HG02970 (cell line): Measurements from ENCODE around the gene BIRC2.

Experiments
- ATAC-seq: cut with Tn5 transposase; IDR thresholded peaks from one replicate; pipeline ENCODE4 v1.9.1; 2021; ENCODE audit warnings: mild to moderate bottlenecking, moderate library complexity, moderate number of reproducible peaks; ENCODE audit not compliant: unreplicated experiment, low FRiP score

The BIRC2 gene

DNA sequence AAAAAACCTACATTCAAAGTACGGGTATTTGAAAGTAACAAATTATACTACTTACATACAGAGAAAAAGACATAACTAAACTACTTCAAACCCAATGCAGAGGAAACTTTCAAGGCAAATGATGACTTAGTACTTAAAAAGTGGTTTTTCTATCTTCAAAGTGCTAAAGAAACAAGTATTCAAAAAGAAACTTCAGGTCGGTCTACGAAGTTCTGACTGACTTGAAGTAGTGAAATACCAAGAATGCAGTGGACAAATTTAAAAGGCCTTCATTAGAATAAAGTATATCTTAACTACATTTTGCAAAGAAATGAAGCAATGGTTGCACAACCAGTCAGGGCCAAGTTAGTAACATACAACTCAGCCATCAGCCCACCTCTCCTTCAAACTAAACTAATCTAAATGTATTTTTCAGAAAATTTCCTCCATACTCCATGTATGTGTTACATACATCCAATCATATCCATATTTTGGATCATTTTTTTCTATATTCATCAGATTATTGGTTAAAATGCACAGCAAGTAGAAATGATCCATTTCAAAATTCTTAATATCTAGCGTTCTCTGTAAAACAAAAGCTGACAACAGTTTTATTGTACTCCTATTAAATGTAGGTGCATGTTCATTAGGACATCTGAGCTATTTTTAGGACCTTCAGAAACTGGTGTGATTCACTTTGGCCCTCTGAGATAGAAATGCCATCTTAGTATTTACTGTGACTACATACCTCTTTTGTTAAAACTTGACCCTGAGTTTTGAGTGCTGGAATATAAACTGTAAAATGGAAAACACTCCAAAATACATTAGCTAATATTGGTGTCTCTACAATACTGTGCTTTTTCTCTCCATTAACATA lies 49.9 kb downstream of the BIRC2 start:
- ATAC-seq: no peak

DNA sequence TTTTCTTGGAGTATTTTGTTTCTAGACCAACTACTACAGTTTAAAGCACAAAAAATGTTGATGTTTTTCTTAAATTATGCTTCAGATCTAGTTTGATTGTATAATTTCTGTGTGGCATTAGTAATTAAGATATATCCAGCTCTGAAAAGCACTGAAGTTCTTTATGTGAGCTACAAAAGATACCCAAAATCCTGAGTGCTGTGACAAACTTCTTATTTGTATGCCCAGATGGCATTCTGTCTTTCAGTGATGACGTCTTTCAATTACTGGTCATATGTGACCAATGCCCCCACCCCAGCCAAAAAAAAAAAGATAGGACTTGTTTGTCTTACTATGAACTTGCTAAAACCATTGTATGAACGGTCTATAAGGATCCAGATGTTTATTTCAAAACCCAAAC lies 51.3 kb downstream of the BIRC2 start:
- no peak for ATAC-seq

DNA sequence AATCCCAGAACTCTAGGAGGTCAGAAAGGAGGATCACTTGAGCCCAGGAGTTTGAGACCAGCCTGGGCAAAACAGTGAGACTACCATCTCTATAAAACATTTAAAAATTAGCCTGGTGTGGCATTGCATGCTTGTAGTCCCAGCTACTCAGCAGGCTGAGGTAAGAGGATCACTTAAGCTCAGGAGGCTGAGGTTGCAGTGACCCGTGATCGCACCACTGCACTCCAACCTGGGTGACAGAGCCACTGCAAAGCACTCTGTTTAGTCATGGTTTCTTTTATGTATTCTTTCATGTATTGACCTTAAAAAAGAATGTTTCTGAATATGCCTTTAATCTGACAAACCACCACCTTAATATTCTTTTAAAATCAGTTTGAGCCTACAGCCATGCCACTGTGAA lies 52.2 kb downstream of the BIRC2 start:
- ATAC-seq: no peak

DNA sequence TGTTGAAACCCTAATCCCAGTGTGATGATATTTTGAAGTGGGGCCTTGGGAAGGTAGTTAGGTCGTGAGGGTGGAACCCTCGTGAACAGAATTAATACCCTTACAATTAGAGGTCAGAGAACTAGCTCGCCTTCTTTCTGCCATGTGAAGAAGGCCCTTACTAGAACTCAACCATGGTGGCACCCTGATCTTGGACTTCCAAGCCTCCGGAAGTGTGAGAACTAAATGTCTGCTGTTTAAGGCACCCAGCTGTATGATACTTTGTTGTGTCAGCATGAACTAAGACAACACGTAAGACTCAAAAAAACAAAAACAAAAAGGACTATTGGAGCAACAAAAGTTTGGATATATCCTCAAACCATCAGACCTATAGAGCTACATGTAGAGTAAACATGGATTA lies 53.6 kb downstream of the BIRC2 start:
- no peak for ATAC-seq

DNA sequence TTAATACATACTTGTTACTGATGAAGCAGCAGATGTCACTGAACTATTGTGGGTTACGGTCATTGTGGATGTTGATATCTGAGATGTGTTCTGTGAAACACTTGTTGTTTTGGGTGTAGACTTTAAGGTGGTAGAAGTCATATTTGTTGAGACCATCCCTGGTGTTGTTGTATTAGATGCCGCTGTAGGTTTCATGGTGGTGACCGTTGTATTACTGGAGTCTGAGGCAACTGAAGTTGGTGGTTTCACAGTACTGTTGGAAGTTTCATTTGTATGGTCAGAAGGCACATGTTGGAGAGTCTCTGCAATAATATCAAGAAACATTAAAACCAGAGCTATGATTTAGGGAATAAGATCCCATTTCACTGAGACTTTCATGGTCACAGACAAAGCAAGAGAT lies 54.9 kb downstream of the BIRC2 start:
- ATAC-seq: no peak

DNA sequence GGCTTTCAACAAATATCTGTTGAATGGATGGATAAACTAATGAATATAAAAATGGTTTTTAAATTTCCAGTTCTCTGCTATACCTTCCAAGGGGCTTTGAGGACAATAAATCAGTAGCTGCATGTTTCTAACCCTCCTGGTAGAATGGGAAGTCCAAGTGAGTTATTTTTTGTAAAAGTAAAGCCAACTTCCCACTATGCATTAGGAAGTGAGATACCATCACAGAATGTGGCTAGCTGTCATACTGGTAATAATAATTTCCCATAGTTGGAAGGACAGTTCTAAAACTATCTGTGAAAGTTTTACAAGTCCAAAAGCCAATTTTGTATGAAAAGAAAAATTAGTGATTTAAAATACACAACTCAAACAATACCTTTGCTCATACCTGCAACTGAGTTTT lies 55.5 kb downstream of the BIRC2 start:
- ATAC-seq: no peak

DNA sequence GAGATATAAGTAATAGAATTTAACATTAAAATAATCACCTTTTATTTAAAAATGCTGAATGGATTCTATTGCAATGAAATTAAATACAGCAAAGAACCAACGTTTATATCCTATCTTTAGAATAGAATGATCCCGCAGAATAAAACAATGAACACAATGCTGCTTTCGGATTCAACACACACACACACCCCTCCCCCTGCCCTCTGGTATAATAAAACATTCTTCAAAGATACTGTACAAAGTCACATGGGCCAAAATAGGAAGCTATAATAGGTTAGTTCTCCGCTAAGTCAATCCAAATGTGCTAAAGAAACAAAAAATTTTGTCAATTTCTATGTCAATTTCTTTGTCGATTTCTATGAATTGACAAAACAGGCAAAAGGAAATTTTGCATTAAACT lies 58.5 kb downstream of the BIRC2 start:
- ATAC-seq: no peak

DNA sequence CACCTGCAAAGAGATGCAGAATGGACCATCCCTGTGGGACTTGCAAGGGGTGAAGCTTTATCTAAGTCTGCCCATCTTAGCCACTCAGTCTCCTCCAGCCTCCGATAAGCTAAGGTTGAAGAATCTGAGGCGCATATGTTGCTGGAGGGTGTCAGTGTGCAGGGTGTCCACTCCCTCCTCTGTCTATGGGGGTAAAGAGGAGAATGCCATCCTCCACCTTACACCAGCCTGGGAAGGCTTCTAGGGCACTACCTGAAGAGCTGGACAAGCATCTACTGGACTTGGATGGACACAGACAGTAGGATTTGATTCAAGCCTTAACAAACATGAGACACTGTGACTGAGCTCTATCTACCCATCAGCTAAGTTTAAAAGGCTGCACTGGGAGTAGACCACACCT lies 59.1 kb downstream of the BIRC2 start:
- no peak for ATAC-seq

DNA sequence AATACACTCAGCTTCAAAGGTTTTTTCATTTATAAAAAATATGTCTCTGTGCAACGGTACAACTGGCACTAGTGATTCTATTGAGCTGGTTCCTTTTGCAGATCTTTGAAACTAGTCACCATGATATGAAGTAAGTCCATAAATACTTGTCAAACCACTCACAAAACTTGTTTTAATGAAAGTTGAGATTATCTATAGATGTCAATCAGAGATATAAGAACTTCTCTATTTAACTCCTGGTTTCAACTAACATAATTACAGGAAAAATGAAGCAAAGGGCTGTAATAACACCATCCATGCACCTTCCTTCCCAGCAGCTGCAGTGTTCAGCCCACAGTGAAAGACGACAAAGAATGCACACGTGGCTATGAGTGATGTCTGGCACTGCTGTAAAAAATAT lies 60.9 kb downstream of the BIRC2 start:
- ATAC-seq: no peak

DNA sequence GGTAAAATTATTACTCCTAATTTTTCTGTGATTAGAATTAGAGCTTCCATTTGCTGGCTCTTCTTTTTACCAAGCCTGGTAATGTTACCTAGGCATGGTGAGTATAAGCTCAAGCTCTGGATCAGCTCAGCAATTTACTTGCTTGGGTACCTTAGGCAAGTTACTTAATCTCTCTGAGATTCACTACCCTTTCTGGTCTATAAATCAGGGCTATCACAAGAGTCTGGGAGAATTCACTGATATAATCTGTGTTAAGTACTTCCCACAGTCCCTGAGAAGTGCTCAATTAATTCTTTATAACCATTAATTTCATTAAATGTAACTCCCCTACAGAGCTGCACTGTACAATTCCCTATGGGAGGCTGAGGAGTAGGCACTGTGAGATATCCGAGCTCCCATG lies 61.3 kb downstream of the BIRC2 start:
- no peak for ATAC-seq

DNA sequence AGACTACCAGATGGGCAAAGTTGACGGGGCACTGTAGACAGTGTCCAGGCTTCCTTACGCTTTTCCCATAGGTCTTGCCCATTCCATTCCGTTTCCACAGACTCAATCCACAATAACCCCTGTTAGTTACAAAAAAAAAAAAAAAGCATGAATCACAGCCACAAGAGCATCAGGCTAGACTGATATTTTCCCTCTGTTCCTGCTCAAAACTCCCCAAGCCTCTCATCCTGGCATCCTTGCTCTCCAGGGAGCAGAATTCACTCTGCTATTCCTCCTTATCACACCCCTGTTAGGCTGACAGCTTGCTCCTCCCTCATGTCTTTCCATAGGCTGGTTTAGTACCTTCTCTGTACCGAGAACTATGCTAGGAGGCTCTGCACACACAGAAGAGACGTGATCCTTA lies 63.4 kb downstream of the BIRC2 start:
- no peak for ATAC-seq

DNA sequence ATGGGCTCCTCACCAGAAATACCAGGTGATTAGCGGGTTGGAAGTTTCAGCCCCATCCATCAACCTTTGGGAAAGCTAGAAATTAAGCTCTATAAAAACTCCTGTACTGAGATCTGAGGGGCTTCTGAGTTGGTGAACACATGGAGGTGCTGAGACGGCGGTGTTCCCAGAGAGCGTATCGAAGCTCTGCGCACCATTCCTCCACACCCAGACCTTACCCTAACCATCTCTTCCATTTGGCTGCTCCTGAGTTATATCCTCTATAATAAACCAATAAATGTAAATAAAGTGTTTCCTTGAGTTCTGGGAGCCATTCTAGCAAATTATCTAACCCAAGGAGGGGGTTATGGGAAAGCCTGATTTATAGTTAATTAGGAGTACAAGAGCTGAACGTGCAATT lies 64.1 kb downstream of the BIRC2 start:
- ATAC-seq: no peak

DNA sequence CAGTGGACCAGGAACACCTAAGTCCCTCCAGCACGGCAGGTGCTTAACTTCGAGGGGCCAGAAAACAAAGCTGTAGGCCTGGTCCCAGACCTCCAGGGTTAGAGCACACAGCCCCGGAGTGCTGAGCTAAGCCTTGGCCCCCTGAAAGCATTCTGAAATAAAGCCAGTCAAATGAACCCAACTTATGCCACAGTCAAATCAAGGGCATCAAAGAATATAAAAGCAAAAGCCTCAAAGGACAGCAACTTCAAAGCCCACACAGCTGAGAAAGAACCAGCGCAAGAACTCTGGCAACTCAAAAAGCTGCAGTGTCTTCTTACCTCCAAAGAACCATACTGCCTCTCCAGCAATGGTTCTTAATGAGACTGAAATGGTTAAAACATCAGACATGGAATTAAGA lies 66.5 kb downstream of the BIRC2 start:
- no peak for ATAC-seq

DNA sequence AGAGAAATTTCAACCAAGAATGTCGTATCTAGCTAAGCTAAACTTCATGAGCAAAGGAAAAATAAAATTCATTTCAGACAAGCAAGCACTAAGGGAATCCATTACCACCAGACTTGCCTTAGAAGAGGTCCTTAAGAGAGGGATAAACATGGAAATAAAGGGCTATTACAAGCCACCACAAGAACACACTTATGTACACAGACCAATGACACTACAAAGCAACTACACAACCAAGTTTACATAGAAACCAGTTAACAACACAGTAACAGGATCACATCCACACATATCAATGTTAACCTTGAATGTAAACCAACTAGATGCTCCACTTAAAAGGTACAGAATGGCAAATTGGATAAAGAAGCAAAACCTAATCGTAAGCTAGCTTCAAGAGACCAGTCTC lies 67.5 kb downstream of the BIRC2 start:
- no peak for ATAC-seq

DNA sequence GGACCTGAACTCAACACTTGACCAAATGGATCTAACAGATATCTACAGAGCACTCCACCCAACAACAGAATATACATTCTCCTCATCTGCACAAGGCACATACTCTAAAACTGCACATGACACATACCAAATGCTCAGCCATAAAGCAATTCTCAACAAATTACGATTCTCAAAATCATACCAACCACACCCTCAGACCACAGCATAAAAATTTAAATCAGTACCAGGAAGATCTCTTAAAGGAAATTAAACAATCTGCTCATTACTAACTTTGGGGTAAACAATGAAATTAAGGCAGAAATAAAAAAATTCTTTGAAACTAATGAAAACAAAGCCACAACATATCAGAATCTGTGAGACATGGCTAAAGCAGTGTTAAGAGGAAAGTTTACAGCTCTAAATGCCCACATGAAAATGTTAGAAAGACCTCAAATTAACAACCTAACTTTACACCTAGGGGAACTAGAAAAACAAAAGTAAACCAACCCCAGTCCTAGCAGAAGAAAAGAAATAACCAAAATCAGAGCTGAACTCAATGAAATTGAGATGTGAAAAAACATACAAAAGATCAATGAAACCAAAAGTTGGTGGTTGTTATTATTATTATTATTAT lies 68.4 kb downstream of the BIRC2 start:
- ATAC-seq: no peak

DNA sequence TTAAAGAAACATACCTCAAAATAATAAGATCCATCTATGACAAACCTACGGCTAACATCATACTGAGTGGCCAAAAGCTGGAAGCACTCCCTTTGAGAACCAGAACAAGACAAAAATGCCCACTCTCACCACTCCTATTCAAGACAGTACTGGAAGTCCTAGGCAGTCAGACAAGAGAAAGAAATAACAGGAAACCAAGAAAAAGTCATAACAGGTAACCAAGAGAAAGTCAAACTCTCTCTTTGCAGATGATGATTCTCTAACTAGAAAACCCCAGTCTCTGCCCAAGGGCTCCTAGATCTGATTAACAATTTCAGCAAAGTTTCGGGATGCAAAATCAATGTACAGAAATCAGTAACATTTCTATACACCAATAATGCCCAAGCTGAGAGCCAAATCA lies 70.0 kb downstream of the BIRC2 start:
- no peak for ATAC-seq

DNA sequence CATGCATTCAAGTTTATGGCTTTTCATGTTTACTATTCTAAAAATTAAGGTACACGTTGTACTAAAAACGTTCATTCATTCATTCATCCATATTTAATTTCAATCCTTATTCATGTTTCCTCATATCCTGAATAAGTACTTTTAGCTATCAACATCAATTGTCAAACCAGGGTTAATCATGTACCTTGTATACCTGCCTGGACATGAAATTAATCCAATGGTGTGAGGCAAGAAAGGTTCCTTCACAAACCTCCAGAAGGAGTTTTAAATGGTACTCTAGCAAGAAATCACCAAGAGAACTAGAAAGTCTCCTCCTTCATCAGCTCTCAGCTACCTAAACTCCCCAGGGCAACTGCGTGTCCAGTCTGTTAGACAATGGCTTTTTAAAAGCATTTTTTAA lies 72.2 kb downstream of the BIRC2 start:
- no peak for ATAC-seq

DNA sequence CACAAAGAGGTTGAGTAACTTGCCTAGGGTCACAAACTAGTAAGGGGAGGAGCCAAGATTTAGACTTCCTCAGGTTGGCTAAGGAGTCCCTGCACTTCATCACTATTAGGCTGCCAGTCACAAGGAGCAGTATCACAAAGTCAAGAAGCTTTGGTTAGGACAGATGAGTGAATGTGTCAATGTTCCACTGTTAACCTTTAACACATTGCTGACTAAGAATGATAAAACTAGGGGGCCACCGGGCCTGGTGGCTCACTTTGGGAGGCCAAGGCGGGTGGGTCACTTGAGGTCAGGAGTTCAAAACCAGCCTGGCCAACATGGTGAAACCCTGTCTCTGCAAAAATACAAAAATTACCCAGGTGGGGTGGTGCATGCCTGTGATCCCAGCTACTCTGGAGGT lies 73.5 kb downstream of the BIRC2 start:
- peak; percentile 67 for ATAC-seq

DNA sequence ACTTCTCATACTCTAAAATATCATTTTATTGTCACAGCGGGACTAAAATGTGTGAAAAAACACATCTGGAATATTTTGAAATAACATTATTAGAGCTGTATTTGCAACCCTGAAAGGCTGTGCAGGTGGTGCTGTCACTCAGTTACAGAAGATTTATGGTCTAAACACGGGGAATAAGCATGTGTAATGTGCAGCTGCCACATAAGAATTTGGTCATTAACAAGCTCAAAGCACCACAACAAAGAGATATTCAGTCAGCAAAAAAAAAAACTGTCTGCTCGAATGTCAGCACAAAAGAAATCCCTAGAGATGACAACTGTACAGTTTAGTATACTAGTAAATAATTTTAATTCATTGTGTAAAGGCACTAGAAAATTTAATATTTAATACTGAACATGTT lies 74.2 kb downstream of the BIRC2 start:
- no peak for ATAC-seq

DNA sequence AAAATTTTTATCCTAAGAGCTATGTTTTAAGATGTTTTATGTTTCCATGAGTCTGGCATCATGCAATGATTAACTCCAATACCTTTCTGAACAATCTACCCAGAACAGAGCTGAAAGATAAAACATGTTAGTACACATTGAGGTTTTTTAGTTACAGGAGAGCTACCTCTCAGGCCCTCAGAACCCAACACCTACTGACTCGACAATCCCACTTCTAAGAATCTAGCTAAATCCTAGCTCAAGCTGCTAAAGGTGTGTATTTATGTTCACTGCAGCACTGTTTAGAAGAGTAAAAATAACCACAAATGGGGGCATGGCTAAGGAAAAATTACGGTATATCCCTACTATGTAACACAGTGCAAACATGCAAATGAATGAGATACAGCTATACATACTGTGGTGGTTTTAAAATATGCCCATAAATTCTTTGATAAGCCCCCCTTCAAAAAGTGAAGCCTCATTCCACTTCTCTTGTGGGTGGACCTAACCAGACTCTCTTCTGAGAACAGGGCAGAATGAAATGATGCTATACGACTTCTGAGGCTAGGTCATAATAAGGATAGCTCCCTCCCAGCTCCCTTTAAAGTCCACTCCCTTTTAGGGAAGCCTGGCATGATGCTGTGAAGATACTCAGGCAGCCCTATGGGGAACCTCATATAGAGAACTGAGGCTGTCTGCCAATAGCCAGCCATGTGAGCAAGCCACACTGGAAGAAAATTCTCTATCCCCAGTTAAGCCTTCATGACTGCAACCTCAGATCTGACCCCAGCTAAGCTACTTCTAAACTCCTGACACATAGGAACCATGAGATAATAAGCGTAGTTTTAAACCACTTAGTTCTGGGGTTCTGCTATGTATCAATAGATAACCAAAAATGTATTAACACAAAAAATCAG lies 76.1 kb downstream of the BIRC2 start:
- ATAC-seq: no peak

DNA sequence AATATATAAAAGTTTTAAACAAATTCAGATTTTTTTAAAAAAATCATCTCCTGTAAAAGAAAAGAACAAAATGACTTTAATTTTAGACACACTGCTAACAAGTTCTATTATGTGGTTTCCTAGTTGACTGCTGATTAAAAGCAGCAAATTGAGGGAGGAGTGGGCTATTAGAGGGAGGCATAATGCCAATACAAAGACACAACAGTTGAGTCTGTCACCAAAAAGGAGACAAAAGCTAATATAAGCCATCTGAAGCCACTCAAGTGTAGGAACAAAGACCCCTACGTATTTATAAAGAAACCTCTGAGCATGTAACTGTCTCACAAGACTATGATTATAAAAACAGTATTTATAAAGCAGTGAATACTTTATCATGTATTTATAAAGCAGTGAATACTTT lies 76.9 kb downstream of the BIRC2 start:
- no peak for ATAC-seq
